Epithelial cell of esophagus (primary cell): ENCODE results near the gene SPINK5.

Experiments used
- DNase-seq: peaks from one replicate; pipeline ENCODE4 v3.0.0; 2010; ENCODE audit warnings: low read depth
- H3K4me3 ChIP-seq: 2 replicates; pipeline ENCODE4 v1.5.1; 2011; ENCODE audit warnings: mild to moderate bottlenecking, low read length, control low read depth
- CTCF ChIP-seq: IDR thresholded peaks from 2 replicates; pipeline ENCODE4 v1.5.1; 2011; ENCODE audit warnings: low read depth, mild to moderate bottlenecking, low read length, control low read depth, inconsistent platforms; ENCODE audit not compliant: insufficient read depth; ENCODE audit errors: missing control alignments

The SPINK5 gene

GRCh38 chr5:148135091-148136048 lies 71.6 kb downstream of the SPINK5 start:
- no peak for TF ChIP-seq CTCF
- no peak for DNase-seq
- H3K4me3 ChIP-seq, result no peak overlapping the region

- no peak overlapping the region for H3K4me3 ChIP-seq
- DNase-seq, result no peak
- no peak for TF ChIP-seq CTCF
These were observed 77.1 kb downstream of the SPINK5 start for GRCh38 chr5:148140846-148141245.

- no peak overlapping the region for H3K4me3 ChIP-seq
These were observed 77.9 kb downstream of the SPINK5 start for GRCh38 chr5:148141645-148142044.

GRCh38 chr5:148145916-148146315 lies 82.1 kb downstream of the SPINK5 start:
- H3K4me3 ChIP-seq, result no peak overlapping the region
- no peak for TF ChIP-seq CTCF
- peak; percentile 97 for DNase-seq

More at GRCh38 chr5:148141645-148142044, 77.9 kb downstream of the SPINK5 start:
- no peak for TF ChIP-seq CTCF
- DNase-seq, result no peak

- DNase-seq, result no peak
- no peak overlapping the region for H3K4me3 ChIP-seq
- no peak for TF ChIP-seq CTCF
These were observed 82.7 kb downstream of the SPINK5 start for GRCh38 chr5:148146487-148146886.

GRCh38 chr5:148147415-148147814 lies 83.6 kb downstream of the SPINK5 start:
- DNase-seq, result peak; percentile 64
- no peak overlapping the region for H3K4me3 ChIP-seq
- TF ChIP-seq CTCF, result no peak
